ENCODE results near the gene IL12B. TPM values are rescaled to one million over a fixed set of nuclear protein-coding genes. Genes with fewer than 3 reads are reported as not detected.
"Not testable (repeated sequence)": the region's sequence is repeated elsewhere in the genome, so short reads cannot be mapped to it uniquely, and the experiment has no call there.

IL12B gene
- polyA plus RNA-seq, 2 donors = not detected

DNA sequence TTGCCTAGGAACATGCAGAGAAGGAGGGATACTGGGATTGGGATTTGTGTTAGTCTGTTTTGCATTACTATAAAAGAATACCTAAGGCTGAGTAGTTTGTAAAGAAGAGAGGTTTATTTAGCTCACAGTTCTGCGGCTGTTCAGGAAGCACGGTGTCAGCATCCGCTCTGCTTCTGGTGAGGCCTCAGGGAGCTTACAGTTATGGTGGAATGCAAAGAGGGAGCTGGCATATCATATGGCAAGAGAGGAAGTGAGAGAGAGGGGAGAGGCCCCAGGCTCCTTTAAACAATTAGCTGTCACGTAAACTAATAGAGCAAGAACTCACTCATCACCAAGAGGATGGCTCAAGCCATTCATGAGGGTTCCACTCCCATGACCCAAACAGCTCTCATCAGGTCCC, 27.0 kb downstream of the IL12B start:
- WGBS, 2 donors = 95 to 97% methylated on average over 4 of the region's 4 CpGs
- H3K27me3 ChIP-seq (ENCODE audit: control insufficient read depth in 1 of 2, insufficient read depth in 2 of 2, low read length in 2 of 2) = peaks cover 0 to 3% of the 10 kb centered on the region in 2 donors
- H3K4me3 ChIP-seq (ENCODE audit: low read depth in 1 of 2, low read length in 2 of 2) = no peak overlapping the region
- H3K27ac ChIP-seq (ENCODE audit: low read depth in 2 of 2, low read length in 1 of 2) = no peak overlapping the region
- H3K4me1 ChIP-seq (ENCODE audit: control insufficient read depth in 2 of 2, insufficient read depth in 2 of 2, low read length in 1 of 2) = peaks cover 0 to 3% of the 10 kb centered on the region in 2 donors
- peaks cover 6 to 8% of the 10 kb centered on the region in 2 donors for H3K9me3 ChIP-seq (ENCODE audit: control insufficient read depth in 2 of 2, insufficient read depth in 1 of 2, low read depth in 1 of 2, low read length in 1 of 2)
- no peaks in the 10 kb centered on the region for H3K36me3 ChIP-seq (ENCODE audit: control insufficient read depth in 2 of 2, insufficient read depth in 2 of 2, low read length in 1 of 2)

DNA sequence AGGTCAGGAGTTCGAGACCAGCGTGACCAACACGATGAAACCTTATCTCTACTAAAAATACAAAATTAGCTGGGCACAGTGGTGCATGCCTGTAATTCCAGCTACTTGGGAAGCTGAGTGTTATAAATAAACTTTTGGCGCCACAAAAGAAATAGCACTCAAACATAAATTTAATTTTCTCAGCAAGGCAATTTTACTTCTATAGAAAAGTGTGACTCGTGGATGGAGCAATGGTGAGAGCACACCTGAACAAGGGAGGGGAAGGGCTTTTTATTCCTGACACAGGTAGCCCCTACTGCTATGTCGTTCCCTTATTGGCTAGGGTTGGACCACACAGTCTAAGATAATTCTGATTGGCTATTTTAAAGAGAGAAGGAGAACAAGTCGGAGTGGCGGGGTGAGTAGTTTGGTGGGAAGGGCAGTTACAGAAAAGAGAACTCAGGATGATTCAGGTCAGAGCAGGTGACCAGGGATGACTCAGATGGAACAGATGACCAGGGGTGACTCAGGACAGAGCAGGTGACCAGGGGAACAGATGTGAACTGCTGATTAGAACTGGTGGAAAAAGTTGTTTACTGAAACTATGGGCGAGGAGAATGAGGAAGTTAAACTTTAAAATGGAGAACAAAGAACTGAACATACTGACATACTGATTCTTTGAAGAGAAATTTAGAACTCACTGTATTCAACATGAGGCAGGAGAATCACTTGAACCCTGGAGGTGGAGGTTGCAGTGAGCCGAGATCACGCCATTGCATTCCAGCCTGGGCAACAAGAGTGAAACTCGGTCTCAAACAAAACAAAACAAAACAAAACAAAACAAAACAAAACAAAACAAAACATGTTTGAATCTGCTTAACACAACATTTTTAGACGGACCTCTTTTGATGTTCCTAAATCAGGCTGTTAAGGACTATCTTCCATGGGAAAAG, 28.1 kb downstream of the IL12B start:
- peaks cover 6 to 13% of the 10 kb centered on the region in 2 donors for H3K9me3 ChIP-seq (ENCODE audit: control insufficient read depth in 2 of 2, insufficient read depth in 1 of 2, low read depth in 1 of 2, low read length in 1 of 2)
- not testable (repeated sequence) for H3K27me3 ChIP-seq (ENCODE audit: control insufficient read depth in 1 of 2, insufficient read depth in 2 of 2, low read length in 2 of 2); H3K27ac ChIP-seq (ENCODE audit: low read depth in 2 of 2, low read length in 1 of 2); H3K4me1 ChIP-seq (ENCODE audit: control insufficient read depth in 2 of 2, insufficient read depth in 2 of 2, low read length in 1 of 2); H3K36me3 ChIP-seq (ENCODE audit: control insufficient read depth in 2 of 2, insufficient read depth in 2 of 2, low read length in 1 of 2); H3K4me3 ChIP-seq (ENCODE audit: low read depth in 1 of 2, low read length in 2 of 2)
- WGBS, 2 donors = 86 to 87% methylated on average over 13 of the region's 13 CpGs

GRCh38 chr5:159301466-159301865, 28.8 kb downstream of the IL12B start:
- Histone ChIP-seq H3K27ac (ENCODE audit: low read depth in 2 of 2, low read length in 1 of 2) (no peak overlapping the region), H3K27me3 (ENCODE audit: control insufficient read depth in 1 of 2, insufficient read depth in 2 of 2, low read length in 2 of 2) (no peaks in the 10 kb centered on the region), H3K4me1 (ENCODE audit: control insufficient read depth in 2 of 2, insufficient read depth in 2 of 2, low read length in 1 of 2) (peaks cover 0 to 3% of the 10 kb centered on the region in 2 donors), H3K36me3 (ENCODE audit: control insufficient read depth in 2 of 2, insufficient read depth in 2 of 2, low read length in 1 of 2) (no peaks in the 10 kb centered on the region), H3K9me3 (ENCODE audit: control insufficient read depth in 2 of 2, insufficient read depth in 1 of 2, low read depth in 1 of 2, low read length in 1 of 2) (peaks cover 6 to 13% of the 10 kb centered on the region in 2 donors), H3K4me3 (ENCODE audit: low read depth in 1 of 2, low read length in 2 of 2) (no peak overlapping the region)
- 79 to 82% methylated on average over 3 of the region's 3 CpGs for WGBS, 2 donors

GRCh38 chr5:159297300-159297699, 33.0 kb downstream of the IL12B start:
- 87 to 97% methylated on average over 5 of the region's 5 CpGs for WGBS, 2 donors
- not testable (repeated sequence) for H3K4me1 ChIP-seq (ENCODE audit: control insufficient read depth in 2 of 2, insufficient read depth in 2 of 2, low read length in 1 of 2); H3K9me3 ChIP-seq (ENCODE audit: control insufficient read depth in 2 of 2, insufficient read depth in 1 of 2, low read depth in 1 of 2, low read length in 1 of 2); H3K27ac ChIP-seq (ENCODE audit: low read depth in 2 of 2, low read length in 1 of 2); H3K36me3 ChIP-seq (ENCODE audit: control insufficient read depth in 2 of 2, insufficient read depth in 2 of 2, low read length in 1 of 2); H3K4me3 ChIP-seq (ENCODE audit: low read depth in 1 of 2, low read length in 2 of 2); H3K27me3 ChIP-seq (ENCODE audit: control insufficient read depth in 1 of 2, insufficient read depth in 2 of 2, low read length in 2 of 2)

DNA sequence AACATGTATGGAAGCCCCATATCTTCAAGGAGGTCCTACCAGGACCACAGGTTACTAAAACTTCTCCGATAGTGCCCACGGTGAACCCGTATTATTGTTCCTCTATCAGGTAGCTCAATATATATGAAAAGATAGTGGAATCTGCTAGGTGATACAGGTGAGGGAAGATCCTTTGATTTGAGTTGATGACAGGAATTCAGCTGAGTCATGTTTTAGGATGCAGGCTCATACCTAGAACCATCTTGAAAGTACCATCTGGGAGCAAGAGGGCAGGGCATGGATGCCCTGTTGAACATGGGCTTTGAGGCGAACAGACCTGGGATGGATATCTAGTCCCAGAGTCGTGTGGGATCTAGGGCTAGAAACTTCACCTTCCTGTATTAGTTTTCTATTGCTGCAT, 35.4 kb downstream of the IL12B start:
- no peak overlapping the region for H3K4me3 ChIP-seq (ENCODE audit: low read depth in 1 of 2, low read length in 2 of 2)
- 91 to 96% methylated on average over 5 of the region's 5 CpGs for WGBS, 2 donors
- H3K4me1 ChIP-seq (ENCODE audit: control insufficient read depth in 2 of 2, insufficient read depth in 2 of 2, low read length in 1 of 2) = no peaks in the 10 kb centered on the region
- H3K9me3 ChIP-seq (ENCODE audit: control insufficient read depth in 2 of 2, insufficient read depth in 1 of 2, low read depth in 1 of 2, low read length in 1 of 2) = peaks cover 0 to 7% of the 10 kb centered on the region in 2 donors
- no peaks in the 10 kb centered on the region for H3K36me3 ChIP-seq (ENCODE audit: control insufficient read depth in 2 of 2, insufficient read depth in 2 of 2, low read length in 1 of 2)
- H3K27me3 ChIP-seq (ENCODE audit: control insufficient read depth in 1 of 2, insufficient read depth in 2 of 2, low read length in 2 of 2) = no peaks in the 10 kb centered on the region
- H3K27ac ChIP-seq (ENCODE audit: low read depth in 2 of 2, low read length in 1 of 2) = no peak overlapping the region

DNA sequence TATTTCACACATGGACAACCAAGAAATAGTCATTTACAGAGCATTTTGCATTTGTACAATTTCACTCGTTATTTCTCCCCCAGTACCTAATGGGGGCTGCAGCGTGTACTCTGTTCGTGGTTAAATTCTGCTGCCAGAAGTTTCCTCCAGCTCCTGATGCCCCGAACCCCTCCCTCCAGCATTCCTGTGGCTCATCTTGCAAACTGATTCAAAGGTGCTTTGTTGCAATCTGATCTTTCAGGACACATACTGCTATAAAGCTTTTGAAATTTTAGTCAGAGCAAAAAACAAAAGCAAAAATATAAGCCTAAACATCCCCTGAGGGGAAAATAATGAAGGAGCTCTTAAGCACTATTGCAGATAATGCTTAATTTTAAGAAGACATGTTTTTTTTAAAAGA, 39.5 kb downstream of the IL12B start:
- Histone ChIP-seq H3K27me3 (ENCODE audit: control insufficient read depth in 1 of 2, insufficient read depth in 2 of 2, low read length in 2 of 2) (no peaks in the 10 kb centered on the region), H3K4me1 (ENCODE audit: control insufficient read depth in 2 of 2, insufficient read depth in 2 of 2, low read length in 1 of 2) (no peaks in the 10 kb centered on the region), H3K27ac (ENCODE audit: low read depth in 2 of 2, low read length in 1 of 2) (no peak overlapping the region), H3K9me3 (ENCODE audit: control insufficient read depth in 2 of 2, insufficient read depth in 1 of 2, low read depth in 1 of 2, low read length in 1 of 2) (no peaks in the 10 kb centered on the region), H3K36me3 (ENCODE audit: control insufficient read depth in 2 of 2, insufficient read depth in 2 of 2, low read length in 1 of 2) (no peaks in the 10 kb centered on the region), H3K4me3 (ENCODE audit: low read depth in 1 of 2, low read length in 2 of 2) (no peak overlapping the region)
- 74 to 81% methylated on average over 4 of the region's 4 CpGs for WGBS, 2 donors

- Histone ChIP-seq H3K27me3 (ENCODE audit: control insufficient read depth in 1 of 2, insufficient read depth in 2 of 2, low read length in 2 of 2) (no peaks in the 10 kb centered on the region), H3K4me3 (ENCODE audit: low read depth in 1 of 2, low read length in 2 of 2) (no peak overlapping the region), H3K9me3 (ENCODE audit: control insufficient read depth in 2 of 2, insufficient read depth in 1 of 2, low read depth in 1 of 2, low read length in 1 of 2) (no peaks in the 10 kb centered on the region), H3K4me1 (ENCODE audit: control insufficient read depth in 2 of 2, insufficient read depth in 2 of 2, low read length in 1 of 2) (no peaks in the 10 kb centered on the region), H3K27ac (ENCODE audit: low read depth in 2 of 2, low read length in 1 of 2) (no peak overlapping the region), H3K36me3 (ENCODE audit: control insufficient read depth in 2 of 2, insufficient read depth in 2 of 2, low read length in 1 of 2) (no peaks in the 10 kb centered on the region)
- 52 to 56% methylated on average over 8 of the region's 8 CpGs for WGBS, 2 donors
These were observed 43.8 kb downstream of the IL12B start for GRCh38 chr5:159286420-159287035.

GRCh38 chr5:159274676-159275075, 55.6 kb downstream of the IL12B start:
- Histone ChIP-seq H3K36me3 (ENCODE audit: control insufficient read depth in 2 of 2, insufficient read depth in 2 of 2, low read length in 1 of 2) (no peaks in the 10 kb centered on the region), H3K27me3 (ENCODE audit: control insufficient read depth in 1 of 2, insufficient read depth in 2 of 2, low read length in 2 of 2) (no peaks in the 10 kb centered on the region), H3K27ac (ENCODE audit: low read depth in 2 of 2, low read length in 1 of 2) (no peak overlapping the region), H3K9me3 (ENCODE audit: control insufficient read depth in 2 of 2, insufficient read depth in 1 of 2, low read depth in 1 of 2, low read length in 1 of 2) (no peaks in the 10 kb centered on the region), H3K4me3 (ENCODE audit: low read depth in 1 of 2, low read length in 2 of 2) (no peak overlapping the region), H3K4me1 (ENCODE audit: control insufficient read depth in 2 of 2, insufficient read depth in 2 of 2, low read length in 1 of 2) (no peaks in the 10 kb centered on the region)

DNA sequence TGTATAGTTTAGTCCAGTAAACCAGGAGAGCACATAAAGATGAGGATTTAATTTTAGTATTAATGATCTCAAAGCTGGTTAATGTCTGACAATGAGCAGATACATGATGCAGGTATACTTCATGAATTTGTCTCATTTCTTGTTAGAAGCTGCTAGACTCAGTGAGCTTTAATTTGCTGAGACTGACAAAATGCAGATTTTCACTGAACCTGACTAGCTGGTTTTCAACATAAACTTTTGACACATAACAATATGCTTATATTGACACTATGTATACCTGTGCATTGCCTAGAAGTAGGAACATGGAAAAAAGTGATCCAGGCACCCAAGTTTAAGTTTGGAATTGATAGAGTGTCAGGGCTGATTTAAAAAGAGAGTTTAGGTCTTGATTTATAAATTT, 56.4 kb downstream of the IL12B start:
- H3K36me3 ChIP-seq (ENCODE audit: control insufficient read depth in 2 of 2, insufficient read depth in 2 of 2, low read length in 1 of 2) = no peaks in the 10 kb centered on the region

DNA sequence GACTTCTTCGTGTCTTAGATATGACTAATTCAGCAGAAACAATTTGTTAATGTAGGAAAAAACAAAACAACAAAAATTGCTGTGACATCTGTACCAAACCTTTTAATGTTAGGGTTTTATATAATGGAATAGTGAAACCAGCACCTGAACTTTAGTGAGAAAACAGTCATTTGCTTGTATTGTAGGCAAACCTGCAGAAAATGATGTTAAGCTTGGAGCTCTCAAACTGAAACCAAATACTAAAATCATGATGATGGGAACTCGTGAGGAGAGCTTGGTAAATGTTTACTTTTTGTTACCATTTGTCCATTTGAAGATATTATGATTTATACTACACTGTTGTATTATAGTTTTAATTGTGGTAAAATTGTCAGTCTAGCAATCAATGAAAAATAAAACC, 60.6 kb downstream of the IL12B start:
- Histone ChIP-seq H3K27me3 (ENCODE audit: control insufficient read depth in 1 of 2, insufficient read depth in 2 of 2, low read length in 2 of 2) (no peaks in the 10 kb centered on the region), H3K36me3 (ENCODE audit: control insufficient read depth in 2 of 2, insufficient read depth in 2 of 2, low read length in 1 of 2) (no peaks in the 10 kb centered on the region), H3K4me3 (ENCODE audit: low read depth in 1 of 2, low read length in 2 of 2) (no peak overlapping the region), H3K27ac (ENCODE audit: low read depth in 2 of 2, low read length in 1 of 2) (no peak overlapping the region), H3K4me1 (ENCODE audit: control insufficient read depth in 2 of 2, insufficient read depth in 2 of 2, low read length in 1 of 2) (no peaks in the 10 kb centered on the region), H3K9me3 (ENCODE audit: control insufficient read depth in 2 of 2, insufficient read depth in 1 of 2, low read depth in 1 of 2, low read length in 1 of 2) (no peaks in the 10 kb centered on the region)
- WGBS, 2 donors = 68 to 77% methylated on average over 2 of the region's 2 CpGs

More for the DNA sequence above, 56.4 kb downstream of the IL12B start:
- Histone ChIP-seq H3K27ac (ENCODE audit: low read depth in 2 of 2, low read length in 1 of 2) (no peak overlapping the region), H3K27me3 (ENCODE audit: control insufficient read depth in 1 of 2, insufficient read depth in 2 of 2, low read length in 2 of 2) (no peaks in the 10 kb centered on the region), H3K9me3 (ENCODE audit: control insufficient read depth in 2 of 2, insufficient read depth in 1 of 2, low read depth in 1 of 2, low read length in 1 of 2) (no peaks in the 10 kb centered on the region), H3K4me1 (ENCODE audit: control insufficient read depth in 2 of 2, insufficient read depth in 2 of 2, low read length in 1 of 2) (no peaks in the 10 kb centered on the region), H3K4me3 (ENCODE audit: low read depth in 1 of 2, low read length in 2 of 2) (no peak overlapping the region)

Measured in esophagus (tissue), 2 donors.